T47D (cell line): ENCODE results near the gene KDM4C.

Source experiments
- DNase-seq, 2 experiments: peaks; one replicate each; pipeline versions ENCODE4 v3.0.0 to v3.0.0-alpha.2; 2011 to 2012; ENCODE audit warnings: low read depth in 1 of 2, low spot score in 1 of 2
- JUND ChIP-seq: IDR thresholded peaks from 2 replicates; pipeline ENCODE4 v1.6.1; 2012; ENCODE audit warnings: low read depth
- in situ Hi-C: cut with HindIII; loops from 2 replicates; pipeline ENCODE4 v1.10.0; 2016; ENCODE audit warnings: low sequenced_read_pairs, low pct_unique_long_range_greater_than_20kb

Gene KDM4C

DNA sequence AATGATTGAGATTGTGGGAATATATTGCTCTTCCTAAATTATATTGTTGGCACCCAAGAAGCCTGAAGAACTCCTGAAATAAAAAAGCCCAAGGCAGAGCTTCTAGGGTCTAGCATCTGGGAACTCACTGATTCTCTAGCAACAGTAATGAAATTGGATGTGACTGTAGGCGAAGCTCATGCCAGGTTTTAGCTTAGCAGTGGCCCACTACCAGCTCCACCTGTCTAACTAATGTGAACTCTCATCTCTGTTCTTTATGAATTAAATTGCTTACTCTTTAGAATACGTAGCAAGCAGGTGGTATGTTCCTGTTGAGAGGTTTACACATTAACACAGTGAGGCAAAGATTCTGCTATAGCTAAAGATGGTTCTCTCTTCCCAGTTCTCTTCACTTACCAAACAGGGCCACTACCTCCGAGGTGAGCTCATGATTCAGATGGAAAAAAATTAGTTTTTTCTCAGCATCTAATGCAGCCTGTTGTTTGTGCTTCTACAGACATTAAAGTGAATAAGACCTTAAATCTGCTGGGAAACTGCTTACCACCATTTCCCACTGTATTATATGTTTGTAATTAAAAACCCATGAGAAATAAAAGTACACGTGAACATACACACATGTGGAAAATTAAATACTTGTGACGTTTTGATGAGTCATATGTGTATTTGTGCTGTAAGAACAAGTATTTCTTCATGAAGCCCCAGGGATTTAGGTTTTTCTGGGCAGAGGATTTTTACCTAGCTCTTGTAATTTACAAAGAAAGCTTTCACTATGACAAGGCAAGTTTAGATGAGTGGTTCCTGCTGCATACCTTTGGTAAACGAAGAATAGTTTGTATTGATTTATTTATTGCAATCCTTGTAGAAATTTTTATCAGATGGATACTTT, 360.1 kb downstream of the KDM4C start:
- TF ChIP-seq JUND = no peak
- in situ Hi-C loops = no loop called here
- no peak for DNase-seq

DNA sequence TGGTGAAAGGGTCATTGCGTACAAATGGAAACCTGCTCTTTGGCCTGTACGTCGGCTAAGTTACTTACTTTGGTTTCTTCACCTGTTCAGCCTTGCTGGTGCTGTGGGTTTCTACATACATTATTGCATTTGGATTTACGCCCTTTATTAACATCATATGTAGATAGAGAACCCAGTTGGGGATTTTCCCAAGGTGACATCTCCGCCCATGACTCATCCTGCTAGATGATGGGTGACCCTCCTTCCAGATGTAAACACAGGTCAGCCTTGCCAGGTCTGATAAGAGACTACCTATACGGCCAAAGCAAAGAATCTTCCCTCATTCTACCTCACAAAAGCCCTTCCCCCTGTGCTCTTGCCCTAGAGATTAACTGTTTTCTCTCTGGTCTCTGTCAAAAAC, 360.9 kb downstream of the KDM4C start:
- in situ Hi-C loops = no loop called here

DNA sequence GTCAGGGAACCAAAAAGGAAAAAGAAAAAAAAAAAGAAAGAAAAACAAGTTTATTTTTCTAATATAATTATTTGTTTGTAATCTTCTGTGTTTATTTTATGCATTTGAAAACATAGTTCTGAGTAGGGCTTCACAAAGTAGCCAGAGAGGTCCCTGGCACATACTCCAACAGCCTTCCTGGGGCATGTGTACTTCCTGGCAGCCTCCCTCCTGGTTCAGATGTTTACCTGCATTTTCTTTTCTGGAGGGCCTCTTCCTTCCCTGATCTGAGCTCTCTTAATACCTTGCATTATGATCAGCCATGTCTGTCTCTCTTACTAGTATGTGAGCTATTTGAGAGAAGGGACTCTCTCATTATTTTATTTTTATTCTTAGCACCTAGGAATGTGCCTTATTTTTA, 361.8 kb downstream of the KDM4C start:
- DNase-seq = no peak
- in situ Hi-C loops = no loop called here

More for the DNA sequence above, 360.9 kb downstream of the KDM4C start:
- no peak for DNase-seq
- no peak for TF ChIP-seq JUND

DNA sequence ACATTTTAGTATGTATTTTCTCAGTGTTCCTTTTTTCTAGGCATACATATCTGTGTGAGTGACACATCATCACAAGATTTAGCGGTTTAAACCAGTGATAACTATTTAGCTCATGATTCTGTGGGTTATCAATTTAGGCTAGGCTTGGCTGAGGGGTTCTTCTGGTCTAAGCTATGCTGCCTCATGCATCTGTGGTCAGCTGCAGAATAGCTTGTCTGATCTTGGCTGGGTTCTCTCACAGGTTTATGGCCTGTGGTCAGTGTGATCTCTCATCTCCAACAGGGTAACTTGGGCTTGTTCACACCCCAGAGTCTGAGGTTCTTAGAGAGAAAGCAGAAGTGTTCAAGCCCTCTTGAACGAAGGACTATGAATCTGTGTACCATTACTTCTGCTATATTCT, 363.3 kb downstream of the KDM4C start:
- DNase-seq = no peak
- in situ Hi-C loops = no loop called here
- TF ChIP-seq JUND = no peak

More for the DNA sequence above, 361.8 kb downstream of the KDM4C start:
- no peak for TF ChIP-seq JUND

DNA sequence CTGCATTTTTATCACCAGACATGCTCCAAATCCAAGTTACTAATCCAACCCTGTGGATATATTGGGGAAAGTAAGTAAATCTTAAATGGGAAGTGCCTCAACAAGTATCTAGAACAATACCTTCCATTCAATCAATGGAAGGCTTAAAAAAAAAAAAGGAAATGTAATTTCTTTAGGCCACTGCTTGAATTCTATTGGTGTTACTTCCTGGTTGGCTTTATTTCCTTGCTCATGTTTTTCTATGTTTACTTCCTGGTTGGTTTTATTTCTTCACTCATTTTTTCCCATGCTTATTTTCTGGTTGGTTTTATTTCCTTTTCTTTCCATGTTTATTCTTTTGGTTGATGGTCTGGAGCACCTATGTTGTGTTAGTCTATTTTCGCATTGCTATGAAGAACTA, 363.9 kb downstream of the KDM4C start:
- DNase-seq = no peak
- no peak for TF ChIP-seq JUND
- in situ Hi-C loops = no loop called here

DNA sequence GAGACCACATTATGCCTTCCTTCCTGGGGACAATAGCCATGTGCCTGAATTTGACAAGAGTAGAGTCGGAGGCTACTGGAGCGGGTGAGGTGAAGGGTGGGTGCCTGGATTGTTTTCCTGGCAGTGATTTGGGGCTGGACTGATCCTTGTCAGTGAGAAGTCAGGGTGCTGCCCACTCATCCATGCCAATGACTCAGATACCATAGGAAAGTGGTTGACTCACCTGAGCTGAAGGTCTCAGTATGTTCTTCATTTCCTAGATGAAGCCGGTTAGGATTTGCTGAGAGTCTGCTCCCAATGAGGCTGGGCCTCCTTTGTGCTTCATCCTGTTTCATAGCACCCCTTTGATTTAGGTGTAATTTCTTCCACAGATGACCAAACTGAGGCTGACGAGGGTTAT, 366.0 kb downstream of the KDM4C start:
- TF ChIP-seq JUND = no peak
- in situ Hi-C loops = no loop called here
- DNase-seq = no peak

DNA sequence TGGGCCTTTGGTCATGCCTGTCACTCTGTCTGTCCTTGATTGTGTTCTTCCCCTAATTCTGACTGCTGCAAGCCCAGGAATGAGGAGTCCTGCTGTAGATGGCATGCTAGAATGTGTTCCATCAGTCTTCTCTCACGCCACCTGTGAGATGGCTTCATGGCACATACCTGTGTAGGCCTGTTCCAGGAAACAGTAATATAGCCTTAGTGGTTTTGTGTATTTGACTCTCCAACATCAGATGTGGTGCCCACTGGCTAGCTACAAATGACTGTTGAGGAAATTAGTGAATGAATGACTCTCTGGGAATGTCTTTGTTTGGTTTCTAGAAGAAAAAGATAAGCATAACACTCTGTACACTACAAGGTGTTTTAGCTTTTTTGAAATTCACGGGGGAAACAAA, 367.5 kb downstream of the KDM4C start:
- DNase-seq = no peak
- in situ Hi-C loops = no loop called here
- TF ChIP-seq JUND = no peak

DNA sequence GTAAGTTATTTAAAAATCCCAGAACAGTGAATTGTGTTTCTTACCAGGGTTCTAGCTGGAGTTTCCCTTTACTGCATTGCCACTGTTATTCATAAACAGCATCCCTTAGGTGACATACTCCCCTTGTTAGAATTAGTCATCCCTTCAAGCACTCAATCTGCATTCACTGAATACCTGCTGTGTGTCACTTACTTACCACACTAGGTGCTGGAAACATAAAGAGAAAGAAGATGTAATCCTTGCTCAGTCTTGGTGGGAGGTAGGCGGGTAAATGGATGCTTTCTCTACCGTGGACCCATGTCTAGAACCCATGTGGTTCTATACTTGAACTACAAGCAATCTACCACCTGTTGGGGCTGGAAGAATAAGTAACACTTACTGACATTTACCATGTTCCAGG, 371.6 kb downstream of the KDM4C start:
- in situ Hi-C loops = no loop called here
- no peak for DNase-seq
- no peak for TF ChIP-seq JUND

DNA sequence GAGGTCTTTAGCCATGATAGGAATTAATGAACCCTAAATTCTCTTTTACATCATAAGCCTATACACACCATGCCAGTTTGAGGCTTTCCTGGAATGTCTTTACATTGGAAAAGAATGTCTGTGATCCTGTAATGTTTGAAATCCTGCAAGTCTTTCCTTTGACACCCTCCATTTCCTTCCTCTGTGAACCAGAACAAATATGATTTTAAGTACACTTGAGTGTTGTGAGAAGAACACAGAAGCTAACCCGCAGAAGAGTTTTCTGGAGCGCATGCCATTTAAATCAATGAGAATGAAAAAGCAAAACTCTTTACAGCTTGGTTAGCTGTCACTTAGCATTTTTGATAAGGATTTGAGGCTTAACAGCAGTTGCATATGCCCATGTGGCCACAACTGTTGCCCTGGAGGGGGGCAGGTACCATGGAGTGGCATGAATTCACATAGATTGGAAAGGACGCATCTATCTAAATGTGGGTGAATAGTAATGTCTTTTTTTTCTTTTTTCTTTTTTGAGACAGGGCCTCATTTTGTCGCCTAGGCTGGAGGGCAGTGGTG, 372.6 kb downstream of the KDM4C start:
- no peak for TF ChIP-seq JUND
- DNase-seq = no peak
- in situ Hi-C loops = no loop called here

DNA sequence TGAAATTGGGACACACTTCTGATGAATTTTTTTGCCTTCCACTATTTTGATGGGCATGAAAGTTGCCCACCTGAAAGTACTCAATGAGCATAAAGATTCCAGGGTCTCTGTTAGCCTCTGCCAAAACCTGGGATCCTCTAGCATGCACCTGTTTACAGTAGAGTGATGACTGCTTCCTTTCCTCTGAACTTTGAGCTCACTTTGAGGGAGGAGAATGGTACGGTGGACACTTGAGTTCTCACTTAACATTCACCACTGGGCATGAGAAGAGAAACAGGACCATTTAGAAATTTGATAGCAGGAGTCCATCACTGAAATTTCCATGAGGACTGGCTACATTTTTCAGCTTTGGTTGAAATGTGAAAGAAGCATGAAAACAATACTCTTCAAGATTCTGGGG, 374.8 kb downstream of the KDM4C start:
- in situ Hi-C loops = no loop called here
- no peak for TF ChIP-seq JUND
- no peak for DNase-seq

DNA sequence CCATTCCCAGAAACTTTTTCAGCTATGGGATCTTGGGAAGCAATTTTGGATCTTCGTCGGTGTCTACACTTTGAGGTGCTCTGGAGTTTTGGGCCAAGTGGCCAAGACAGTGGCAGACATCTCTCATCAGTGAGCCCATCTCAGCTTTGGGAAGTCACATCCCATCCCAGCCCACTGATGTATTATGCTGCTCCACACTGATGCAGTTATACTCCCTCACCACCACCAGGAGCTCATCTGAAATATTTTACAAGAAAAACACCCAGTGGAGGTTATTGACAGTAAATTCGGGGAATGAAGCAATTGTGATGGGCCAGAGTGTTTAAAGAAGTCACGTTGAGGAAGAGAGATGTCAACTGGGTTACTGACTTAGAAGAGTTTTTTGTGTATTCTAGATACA, 378.0 kb downstream of the KDM4C start:
- in situ Hi-C loops = no loop called here
- no peak for TF ChIP-seq JUND
- DNase-seq = no peak

DNA sequence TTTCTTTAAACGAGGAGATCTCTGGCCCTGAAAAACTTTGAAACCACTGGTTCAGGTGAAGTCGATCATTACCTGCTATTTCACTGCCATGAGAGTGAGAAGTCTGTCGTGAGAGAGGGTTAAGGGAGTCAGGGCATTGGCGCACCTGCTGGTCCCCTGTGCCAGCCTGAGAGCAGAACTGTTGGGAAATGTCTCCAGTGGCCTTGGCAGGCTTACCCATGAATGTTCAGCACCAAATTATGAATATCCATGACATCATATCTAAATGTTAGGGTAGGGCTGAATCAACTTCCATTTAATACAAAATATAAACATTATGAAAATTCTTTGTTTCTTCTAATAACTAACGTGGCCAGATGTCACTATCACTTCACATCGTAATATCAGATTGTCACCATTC, 379.3 kb downstream of the KDM4C start:
- no peak for DNase-seq
- no peak for TF ChIP-seq JUND
- in situ Hi-C loops = no loop called here

DNA sequence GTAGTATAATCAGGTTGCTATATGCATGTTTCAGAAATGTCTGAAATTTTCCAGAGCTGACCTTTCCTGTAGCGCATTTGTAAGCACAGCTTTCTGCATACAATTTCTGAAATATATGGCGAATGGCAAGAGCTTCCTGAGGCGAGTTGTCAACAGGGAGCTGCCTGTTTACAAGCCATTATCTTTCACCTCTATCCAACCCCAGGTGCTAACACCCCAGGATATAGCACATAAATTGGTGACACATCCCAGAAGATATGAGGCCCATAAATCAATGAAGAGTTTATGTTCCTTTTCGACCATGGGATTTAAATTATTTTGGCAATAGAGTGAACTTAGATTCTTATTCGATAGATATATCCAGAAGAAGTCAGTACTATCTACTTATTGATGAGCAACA, 379.8 kb downstream of the KDM4C start:
- no peak for TF ChIP-seq JUND
- no peak for DNase-seq
- in situ Hi-C loops = no loop called here
